H9 (cell line): Measurements from ENCODE around the gene NCOA5. TPM values are rescaled to one million over a fixed set of nuclear protein-coding genes. Genes with fewer than 3 reads are reported as not detected.

ENCODE experiments used
- DNase-seq: peaks from one replicate; pipeline ENCODE4 v3.0.0-alpha.2; 2017
- H2AFZ ChIP-seq: one replicate; pipeline ENCODE4 v1.6.1; 2013; ENCODE audit warnings: mild to moderate bottlenecking, low read length, control low read depth, moderate library complexity
- H2AK5ac ChIP-seq: 2 replicates; pipeline ENCODE4 v1.6.1; 2013; ENCODE audit warnings: low read length, control low read depth, mixed read lengths; ENCODE audit not compliant: insufficient read length
- H2BK120ac ChIP-seq: one replicate; pipeline ENCODE4 v1.6.1; 2013; ENCODE audit warnings: low read depth, mild to moderate bottlenecking, low read length, control low read depth, inconsistent platforms; ENCODE audit not compliant: poor library complexity, severe bottlenecking
- H2BK12ac ChIP-seq: 2 replicates; pipeline ENCODE4 v1.6.1; 2013; ENCODE audit warnings: low read length, control low read depth, mixed read lengths, low read depth; ENCODE audit not compliant: insufficient read length
- H2BK15ac ChIP-seq: 2 replicates; pipeline ENCODE4 v1.6.1; 2013; ENCODE audit warnings: low read depth, low read length, control low read depth
- H2BK20ac ChIP-seq: one replicate; pipeline ENCODE4 v1.6.1; 2013; ENCODE audit warnings: low read depth, mild to moderate bottlenecking, low read length, control low read depth, inconsistent platforms; ENCODE audit not compliant: poor library complexity, severe bottlenecking
- H2BK5ac ChIP-seq: 2 replicates; pipeline ENCODE4 v1.6.1; 2013; ENCODE audit warnings: low read length, control low read depth, mixed read lengths; ENCODE audit not compliant: insufficient read length
- H3K14ac ChIP-seq: 2 replicates; pipeline ENCODE4 v1.6.1; 2013; ENCODE audit warnings: low read length, control low read depth; ENCODE audit not compliant: insufficient read depth
- H3K18ac ChIP-seq: 2 replicates; pipeline ENCODE4 v1.6.1; 2013; ENCODE audit warnings: low read depth, mild to moderate bottlenecking, mixed read lengths, low read length, control low read depth; ENCODE audit not compliant: insufficient read length
- H3K23ac ChIP-seq: 2 replicates; pipeline ENCODE4 v1.6.1; 2013; ENCODE audit warnings: low read length, control low read depth, mixed read lengths, low read depth; ENCODE audit not compliant: insufficient read length
- H3K23me2 ChIP-seq: 2 replicates; pipeline ENCODE4 v1.6.1; 2013; ENCODE audit warnings: low read depth, mild to moderate bottlenecking, mixed read lengths, low read length, control low read depth; ENCODE audit not compliant: insufficient read length, poor library complexity, severe bottlenecking
- H3K27ac ChIP-seq: 2 replicates; pipeline ENCODE4 v1.5.1; 2013; ENCODE audit warnings: low read length, control low read depth, mixed read lengths, low read depth; ENCODE audit not compliant: insufficient read length
- H3K27me3 ChIP-seq: 2 replicates; pipeline ENCODE4 v1.6.1; 2013; ENCODE audit warnings: low read length, control low read depth, inconsistent platforms; ENCODE audit not compliant: insufficient read depth
- H3K4ac ChIP-seq: 2 replicates; pipeline ENCODE4 v1.6.1; 2013; ENCODE audit warnings: low read depth, mild to moderate bottlenecking, control low read depth, inconsistent platforms, low read length, moderate library complexity
- H3K4me1 ChIP-seq: 2 replicates; pipeline ENCODE4 v1.6.1; 2013; ENCODE audit warnings: low read length, control low read depth, inconsistent platforms; ENCODE audit not compliant: insufficient read depth
- H3K4me2 ChIP-seq: 2 replicates; pipeline ENCODE4 v1.6.1; 2013; ENCODE audit warnings: low read length, control low read depth, mixed read lengths; ENCODE audit not compliant: insufficient read length, insufficient read depth
- H3K56ac ChIP-seq: 2 replicates; pipeline ENCODE4 v1.6.1; 2013; ENCODE audit warnings: low read depth, mild to moderate bottlenecking, mixed read lengths, low read length, control low read depth; ENCODE audit not compliant: insufficient read length
- H3K79me1 ChIP-seq: 2 replicates; pipeline ENCODE4 v1.6.1; 2013; ENCODE audit warnings: low read depth, mild to moderate bottlenecking, moderate library complexity, low read length, control low read depth, inconsistent platforms; ENCODE audit not compliant: insufficient read depth, poor library complexity, severe bottlenecking
- H3K79me2 ChIP-seq: 2 replicates; pipeline ENCODE4 v1.6.1; 2013; ENCODE audit warnings: low read length, control low read depth, inconsistent platforms; ENCODE audit not compliant: insufficient read depth
- H3K9ac ChIP-seq: 2 replicates; pipeline ENCODE4 v1.6.1; 2013; ENCODE audit warnings: low read length, control low read depth, mixed read lengths; ENCODE audit not compliant: insufficient read length; ENCODE audit errors: extremely low read depth
- H3K9me3 ChIP-seq: one replicate; pipeline ENCODE4 v1.6.1; 2013; ENCODE audit warnings: low read depth, low read length, inconsistent platforms; ENCODE audit not compliant: control insufficient read depth
- H3T11ph ChIP-seq: one replicate; pipeline ENCODE4 v1.6.1; 2013; ENCODE audit warnings: mild to moderate bottlenecking, low read length, control low read depth, inconsistent platforms
- H4K20me1 ChIP-seq: one replicate; pipeline ENCODE4 v1.6.1; 2013; ENCODE audit not compliant: control insufficient read depth, insufficient read length, insufficient read depth
- H4K5ac ChIP-seq: 2 replicates; pipeline ENCODE4 v1.6.1; 2013; ENCODE audit warnings: low read depth, mild to moderate bottlenecking, mixed read lengths, low read length, control low read depth; ENCODE audit not compliant: insufficient read length
- H4K8ac ChIP-seq: replicated peaks from 2 replicates; pipeline ENCODE4 v1.6.1; 2013; ENCODE audit warnings: low read length, control low read depth, mixed read lengths, low read depth; ENCODE audit not compliant: insufficient read length
- H4K91ac ChIP-seq: 2 replicates; pipeline ENCODE4 v1.6.1; 2013; ENCODE audit warnings: low read depth, mild to moderate bottlenecking, moderate library complexity, mixed read lengths, low read length, control low read depth; ENCODE audit not compliant: insufficient read length
- H3K27ac Mint-ChIP-seq, 3 experiments: 2 replicates in 2 of 3; 3 replicates in 1 of 3; pipeline ENCODE4 v1.8.0; 2020 to 2021; ENCODE audit warnings: mixed read lengths in 3 of 3, mild to moderate bottlenecking in 1 of 3, moderate library complexity in 1 of 3
- H3K27me3 Mint-ChIP-seq: 2 replicates; pipeline ENCODE4 v1.8.0; 2021; ENCODE audit warnings: low read depth, mild to moderate bottlenecking, moderate library complexity, mixed read lengths
- H3K36me3 Mint-ChIP-seq, 3 experiments: 2 replicates in 2 of 3; 3 replicates in 1 of 3; pipeline ENCODE4 v1.8.0; 2020 to 2021; ENCODE audit warnings: low read depth in 3 of 3, mixed read lengths in 3 of 3; ENCODE audit not compliant: insufficient read depth in 1 of 3
- H3K4me1 Mint-ChIP-seq, 2 experiments: 2 replicates each; pipeline ENCODE4 v1.8.0; 2020; ENCODE audit warnings: mixed read lengths in 2 of 2
- H3K4me3 Mint-ChIP-seq, 2 experiments: 2 replicates in 1 of 2; 3 replicates in 1 of 2; pipeline ENCODE4 v1.8.0; 2020 to 2021; ENCODE audit warnings: mild to moderate bottlenecking in 2 of 2, mixed read lengths in 2 of 2, moderate library complexity in 1 of 2
- H3K9me3 Mint-ChIP-seq, 2 experiments: 2 replicates in 1 of 2; 3 replicates in 1 of 2; pipeline ENCODE4 v1.8.0; 2020; ENCODE audit warnings: mild to moderate bottlenecking in 2 of 2, mixed read lengths in 2 of 2, moderate library complexity in 1 of 2
- CTCF ChIP-seq: fragments of 200-600 bp; sonication (generic); conservative IDR thresholded peaks from 3 replicates; pipeline ENCODE4 v1.8.0; 2021; ENCODE audit warnings: antibody characterized with exemption, mild to moderate bottlenecking
- WGBS: extraction: QIAGEN DNeasy Blood & Tissue Kit; methylation state at CpG from one replicate; pipeline ENCODE4 v1.1.7; 2013; ENCODE audit warnings: missing lambda C conversion rate, low lambda C conversion rate, mixed read lengths; ENCODE audit not compliant: insufficient read length; ENCODE audit errors: extremely low coverage; 5-methylcytosine and 5-hydroxymethylcytosine counted together
- total RNA-seq: library from RNA; stranded (reverse); gene quantifications from 2 replicates; pipeline ENCODE4 v1.2.1, GENCODE V29; 2021

NCOA5 gene
- total RNA-seq, 1 experiment from 2014 or later, result 55.7 TPM

GRCh38 chr20:46107061-46107460, 17.3 kb upstream of the NCOA5 start:
- H2BK12ac ChIP-seq, result no peak overlapping the region
- no peaks in the 10 kb centered on the region for H3K4me1 ChIP-seq
- H3K14ac ChIP-seq, result no peak overlapping the region
- peaks cover 2% of the 10 kb centered on the region; the same call in 1 of the 2 replicates for H3K27me3 ChIP-seq
- H2BK120ac ChIP-seq, result no peak overlapping the region
- H4K5ac ChIP-seq, result no peak overlapping the region
- H3K27ac Mint-ChIP-seq, result no peak overlapping the region
- no peak overlapping the region for H2AFZ ChIP-seq
- no peak for DNase-seq
- H3K4me3 Mint-ChIP-seq, result no peak overlapping the region
- no peaks in the 10 kb centered on the region for H4K20me1 ChIP-seq
- H3K9me3 Mint-ChIP-seq, result peaks cover 3 to 10% of the 10 kb centered on the region in 2 experiments; a peak in 4 of 5 replicates
- H2BK20ac ChIP-seq, result no peak overlapping the region
- H3K36me3 Mint-ChIP-seq, result no peaks in the 10 kb centered on the region
- H2BK5ac ChIP-seq, result no peak overlapping the region
- H3T11ph ChIP-seq, result no peak overlapping the region
- H3K9me3 ChIP-seq, result no peaks in the 10 kb centered on the region
- no peak overlapping the region for H3K18ac ChIP-seq
- no peak overlapping the region for H4K91ac ChIP-seq
- peaks cover 50% of the 10 kb centered on the region for H3K27me3 Mint-ChIP-seq
- no peak overlapping the region for H3K9ac ChIP-seq
- H3K79me2 ChIP-seq, result no peaks in the 10 kb centered on the region
- H4K8ac ChIP-seq, result no peak overlapping the region
- H3K23me2 ChIP-seq, result no peaks in the 10 kb centered on the region
- no peak overlapping the region for H3K4ac ChIP-seq
- H3K23ac ChIP-seq, result no peak overlapping the region
- H3K79me1 ChIP-seq, result no peaks in the 10 kb centered on the region
- peaks cover 0 to 5% of the 10 kb centered on the region in 2 experiments; a peak in 1 of 4 replicates for H3K4me1 Mint-ChIP-seq
- TF ChIP-seq CTCF, result no peak
- no peak overlapping the region for H2BK15ac ChIP-seq
- no CpG with 5 or more reads among the region's 6 CpGs for WGBS
- no peak overlapping the region for H2AK5ac ChIP-seq
- no peak overlapping the region for H3K27ac ChIP-seq
- no peak overlapping the region for H3K56ac ChIP-seq
- no peak overlapping the region for H3K4me2 ChIP-seq
